ENCODE data around the gene EDNRB.

Gene EDNRB

DNA sequence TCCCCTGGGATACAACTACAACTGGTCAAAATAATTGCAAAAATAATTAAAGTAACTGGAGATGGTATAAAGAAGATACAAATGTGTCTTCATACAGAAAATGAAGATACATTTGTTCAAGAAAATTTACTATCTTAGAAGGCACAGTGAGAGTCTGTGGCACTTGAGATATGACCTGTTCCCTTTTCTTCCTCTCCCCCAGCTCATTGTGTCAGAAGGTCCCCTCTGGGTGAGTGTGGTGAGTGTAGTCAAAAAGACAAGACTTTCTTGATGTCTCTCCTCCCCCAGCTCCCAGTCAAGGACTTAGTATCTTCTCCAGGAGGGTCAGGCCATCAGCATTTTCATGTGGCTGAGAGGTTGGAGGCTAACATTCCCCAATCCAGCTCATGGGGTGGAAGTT is 51.7 kb downstream of the EDNRB start:
- TF ChIP-seq SUZ12 (IDR thresholded peaks at IDR 0.05; ENCODE audit: extremely low read depth, insufficient read depth, insufficient read length) (no peak), ZNF274 (IDR thresholded peaks at IDR 0.05; ENCODE audit: low read depth, low read length) (no peak), YY1 (IDR thresholded peaks at IDR 0.05; ENCODE audit: insufficient read depth, insufficient read length) (no peak)
- Histone ChIP-seq H3K9me3 (ENCODE audit: insufficient read depth, low read length) (no peaks in the 10 kb centered on the region), H3K9ac (ENCODE audit: insufficient read length, low read depth) (no peak overlapping the region), H3K4me3 (ENCODE audit: insufficient read length, low read depth) (no peak overlapping the region), H3K4me1 (ENCODE audit: insufficient read depth, insufficient read length) (no peaks in the 10 kb centered on the region), H3K36me3 (ENCODE audit: insufficient read depth, insufficient read length, low read length) (no peaks in the 10 kb centered on the region), H3K27me3 (ENCODE audit: insufficient read depth, insufficient read length) (no peaks in the 10 kb centered on the region)
- DNase-seq (ENCODE audit: low read depth, low spot score), result no peak

- TF ChIP-seq YY1 (IDR thresholded peaks at IDR 0.05; ENCODE audit: insufficient read depth, insufficient read length), result no peak
- Histone ChIP-seq H3K9me3 (ENCODE audit: insufficient read depth, low read length) (no peaks in the 10 kb centered on the region), H3K9ac (ENCODE audit: insufficient read length, low read depth) (no peak overlapping the region), H3K4me1 (ENCODE audit: insufficient read depth, insufficient read length) (no peaks in the 10 kb centered on the region), H3K27me3 (ENCODE audit: insufficient read depth, insufficient read length) (no peaks in the 10 kb centered on the region), H3K4me3 (ENCODE audit: insufficient read length, low read depth) (no peak overlapping the region), H3K36me3 (ENCODE audit: insufficient read depth, insufficient read length, low read length) (no peaks in the 10 kb centered on the region)
- no peak for DNase-seq (ENCODE audit: low read depth, low spot score)
These were observed 53.0 kb downstream of the EDNRB start for GRCh38 chr13:77865622-77866021.

- DNase-seq (ENCODE audit: low read depth, low spot score), result no peak
- no peak overlapping the region for H3K4me3 ChIP-seq (ENCODE audit: insufficient read length, low read depth)
These were observed 55.5 kb downstream of the EDNRB start for GRCh38 chr13:77863144-77863543.

GRCh38 chr13:77861741-77862140 is 56.9 kb downstream of the EDNRB start:
- TF ChIP-seq SUZ12 (IDR thresholded peaks at IDR 0.05; ENCODE audit: extremely low read depth, insufficient read depth, insufficient read length) (no peak), ZNF274 (IDR thresholded peaks at IDR 0.05; ENCODE audit: low read depth, low read length) (no peak), YY1 (IDR thresholded peaks at IDR 0.05; ENCODE audit: insufficient read depth, insufficient read length) (no peak)
- Histone ChIP-seq H3K9ac (ENCODE audit: insufficient read length, low read depth) (no peak overlapping the region), H3K4me3 (ENCODE audit: insufficient read length, low read depth) (no peak overlapping the region), H3K27me3 (ENCODE audit: insufficient read depth, insufficient read length) (no peaks in the 10 kb centered on the region), H3K4me1 (ENCODE audit: insufficient read depth, insufficient read length) (no peaks in the 10 kb centered on the region), H3K9me3 (ENCODE audit: insufficient read depth, low read length) (no peaks in the 10 kb centered on the region), H3K36me3 (ENCODE audit: insufficient read depth, insufficient read length, low read length) (no peaks in the 10 kb centered on the region)
- DNase-seq (ENCODE audit: low read depth, low spot score), result no peak

More at GRCh38 chr13:77863144-77863543, 55.5 kb downstream of the EDNRB start:
- Histone ChIP-seq H3K9me3 (ENCODE audit: insufficient read depth, low read length) (no peaks in the 10 kb centered on the region), H3K36me3 (ENCODE audit: insufficient read depth, insufficient read length, low read length) (no peaks in the 10 kb centered on the region), H3K27me3 (ENCODE audit: insufficient read depth, insufficient read length) (no peaks in the 10 kb centered on the region), H3K4me1 (ENCODE audit: insufficient read depth, insufficient read length) (no peaks in the 10 kb centered on the region), H3K9ac (ENCODE audit: insufficient read length, low read depth) (no peak overlapping the region)
- TF ChIP-seq SUZ12 (IDR thresholded peaks at IDR 0.05; ENCODE audit: extremely low read depth, insufficient read depth, insufficient read length) (no peak), ZNF274 (IDR thresholded peaks at IDR 0.05; ENCODE audit: low read depth, low read length) (no peak), YY1 (IDR thresholded peaks at IDR 0.05; ENCODE audit: insufficient read depth, insufficient read length) (no peak)

DNA sequence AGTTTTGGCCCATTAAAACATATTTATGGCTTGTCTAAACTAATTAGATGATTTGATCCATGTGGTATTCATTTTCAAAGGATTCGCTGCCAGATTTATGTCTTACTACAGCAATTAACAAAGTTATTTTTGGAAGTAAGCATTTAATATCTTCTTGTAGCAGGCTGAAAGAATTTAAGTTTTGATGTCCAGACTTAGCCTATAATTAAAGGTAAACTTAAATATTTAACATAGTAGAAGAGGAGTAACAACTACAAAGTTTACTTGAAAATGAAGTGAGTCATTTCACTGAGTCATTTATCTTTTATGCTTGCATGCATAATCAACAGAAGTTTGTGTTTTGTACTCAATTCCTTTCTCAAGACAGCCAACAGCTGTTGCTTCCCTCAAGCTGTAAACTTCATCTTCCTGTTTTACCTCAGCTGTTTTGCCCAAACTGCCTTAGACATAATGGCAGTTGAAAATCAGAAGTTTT is 58.1 kb downstream of the EDNRB start:
- H3K27me3 ChIP-seq (ENCODE audit: insufficient read depth, insufficient read length), result no peaks in the 10 kb centered on the region
- no peaks in the 10 kb centered on the region; the same call in 1 of the 2 replicates for H3K9me3 ChIP-seq (ENCODE audit: insufficient read depth, low read length)
- TF ChIP-seq YY1 (IDR thresholded peaks at IDR 0.05; ENCODE audit: insufficient read depth, insufficient read length) (no peak), ZNF274 (IDR thresholded peaks at IDR 0.05; ENCODE audit: low read depth, low read length) (no peak), SUZ12 (IDR thresholded peaks at IDR 0.05; ENCODE audit: extremely low read depth, insufficient read depth, insufficient read length) (no peak)
- H3K4me1 ChIP-seq (ENCODE audit: insufficient read depth, insufficient read length), result no peaks in the 10 kb centered on the region
- H3K4me3 ChIP-seq (ENCODE audit: insufficient read length, low read depth), result no peak overlapping the region
- H3K9ac ChIP-seq (ENCODE audit: insufficient read length, low read depth), result no peak overlapping the region
- DNase-seq (ENCODE audit: low read depth, low spot score), result no peak
- no peaks in the 10 kb centered on the region for H3K36me3 ChIP-seq (ENCODE audit: insufficient read depth, insufficient read length, low read length)

DNA sequence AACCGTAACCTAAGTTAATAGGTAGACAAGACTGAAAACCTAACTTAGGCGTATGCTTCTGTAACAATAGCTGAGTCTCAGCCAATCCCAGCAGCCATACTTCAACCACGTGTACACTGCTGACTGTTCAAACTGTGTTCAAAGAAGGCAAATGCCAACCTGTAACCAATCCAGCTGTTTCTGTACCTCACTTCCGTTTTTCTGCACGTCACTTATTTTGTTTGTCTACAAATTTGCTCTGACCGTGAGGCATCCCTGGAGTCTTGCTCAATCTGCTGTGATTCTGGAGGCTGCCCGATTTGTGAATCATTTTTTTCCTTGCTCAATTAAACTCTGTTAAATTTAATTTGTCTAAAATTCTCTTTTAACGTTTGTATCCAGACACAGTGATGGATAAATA is 59.2 kb downstream of the EDNRB start:
- no peak for DNase-seq (ENCODE audit: low read depth, low spot score)
- no peak for TF ChIP-seq ZNF274 (IDR thresholded peaks at IDR 0.05; ENCODE audit: low read depth, low read length)
- no peak overlapping the region for H3K9ac ChIP-seq (ENCODE audit: insufficient read length, low read depth)
- H3K4me3 ChIP-seq (ENCODE audit: insufficient read length, low read depth), result no peak overlapping the region
- peaks cover 9% of the 10 kb centered on the region; the same call in 1 of the 2 replicates for H3K9me3 ChIP-seq (ENCODE audit: insufficient read depth, low read length)
- no peaks in the 10 kb centered on the region for H3K36me3 ChIP-seq (ENCODE audit: insufficient read depth, insufficient read length, low read length)
- no peaks in the 10 kb centered on the region for H3K4me1 ChIP-seq (ENCODE audit: insufficient read depth, insufficient read length)
- no peaks in the 10 kb centered on the region for H3K27me3 ChIP-seq (ENCODE audit: insufficient read depth, insufficient read length)

DNA sequence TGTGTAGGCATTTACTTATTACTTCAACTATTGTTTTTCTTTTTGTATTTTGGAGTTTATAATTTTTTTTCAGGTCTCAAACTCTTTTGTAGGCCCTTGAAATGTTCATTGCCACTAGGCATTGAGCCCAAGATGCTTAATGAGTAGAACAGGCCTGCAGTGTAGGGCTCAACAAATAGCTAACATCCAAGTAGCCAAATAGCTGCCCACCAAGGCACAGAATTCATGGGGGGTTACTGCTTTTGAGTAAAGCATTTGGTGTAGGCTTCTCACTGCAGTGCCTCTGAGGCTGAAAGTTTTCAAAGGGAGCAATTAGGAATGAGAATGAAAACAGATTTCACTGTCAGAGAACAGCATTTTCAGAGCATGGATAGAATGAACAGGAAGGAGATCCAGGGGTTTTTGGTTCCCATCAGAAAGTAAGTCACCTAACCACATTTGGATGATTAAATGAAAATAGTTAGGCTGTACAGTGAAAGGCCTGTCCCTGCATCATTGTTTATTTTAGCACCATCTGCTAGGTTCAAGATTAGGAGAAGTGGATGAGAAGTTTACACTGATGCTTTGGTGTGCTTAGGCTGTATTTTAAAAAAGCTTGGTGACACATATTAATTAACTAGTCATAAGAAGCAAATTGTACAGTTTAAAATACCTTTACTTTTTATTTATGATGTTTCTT is 61.0 kb downstream of the EDNRB start:
- Histone ChIP-seq H3K9ac (ENCODE audit: insufficient read length, low read depth) (no peak overlapping the region), H3K27me3 (ENCODE audit: insufficient read depth, insufficient read length) (no peaks in the 10 kb centered on the region), H3K4me3 (ENCODE audit: insufficient read length, low read depth) (no peak overlapping the region), H3K4me1 (ENCODE audit: insufficient read depth, insufficient read length) (no peaks in the 10 kb centered on the region), H3K9me3 (ENCODE audit: insufficient read depth, low read length) (peaks cover 24% of the 10 kb centered on the region; the same call in 1 of the 2 replicates), H3K36me3 (ENCODE audit: insufficient read depth, insufficient read length, low read length) (no peaks in the 10 kb centered on the region)
- TF ChIP-seq YY1 (IDR thresholded peaks at IDR 0.05; ENCODE audit: insufficient read depth, insufficient read length) (no peak), SUZ12 (IDR thresholded peaks at IDR 0.05; ENCODE audit: extremely low read depth, insufficient read depth, insufficient read length) (no peak), ZNF274 (IDR thresholded peaks at IDR 0.05; ENCODE audit: low read depth, low read length) (no peak)
- DNase-seq (ENCODE audit: low read depth, low spot score), result no peak

Data from NT2/D1 (cell line).